ENCODE results near the gene ZNF335.

The ZNF335 gene

GRCh38 chr20:45949542-45950329 lies 22.3 kb downstream of the ZNF335 start:
- no peak for DNase-seq (ENCODE audit: low read depth)

DNA sequence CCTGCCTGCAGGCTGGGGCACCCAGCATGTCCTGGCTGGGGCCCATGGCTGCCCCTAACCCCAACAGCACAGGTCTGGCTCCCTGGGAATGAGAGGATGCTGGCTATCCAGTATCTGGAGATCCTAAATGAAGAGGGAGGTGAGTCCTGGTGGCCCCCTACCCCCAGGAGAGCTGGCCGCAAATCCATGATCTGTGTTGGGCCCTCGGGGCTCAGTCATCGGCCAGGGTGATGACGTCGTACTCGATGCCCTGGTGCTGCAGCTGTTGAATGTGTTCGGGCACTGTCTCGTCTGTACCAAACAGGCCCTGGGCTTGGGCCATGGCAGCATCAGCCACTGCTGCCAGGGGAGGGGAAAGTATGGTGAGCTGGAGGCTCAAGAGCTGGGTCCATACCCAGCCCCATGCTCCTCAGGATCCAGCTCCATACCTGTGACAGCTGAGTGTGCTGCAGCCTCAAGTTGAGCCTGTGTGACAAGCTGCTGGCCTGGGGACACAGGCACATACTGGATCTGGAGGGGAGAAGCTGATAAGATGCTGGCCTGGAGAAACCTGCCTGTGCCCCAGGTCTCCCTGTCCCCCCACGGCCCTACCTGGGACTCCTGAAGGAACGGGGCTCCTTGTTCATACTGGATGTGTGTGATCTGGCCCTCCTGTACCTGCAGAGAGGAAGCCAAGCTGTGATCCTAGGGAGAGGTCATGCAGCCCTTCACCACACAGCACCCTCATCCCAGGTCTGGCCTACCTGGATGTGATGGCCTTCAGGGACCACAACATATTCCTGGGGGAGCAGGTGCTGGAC lies 23.1 kb downstream of the ZNF335 start:
- no peak for DNase-seq (ENCODE audit: low read depth)

DNA sequence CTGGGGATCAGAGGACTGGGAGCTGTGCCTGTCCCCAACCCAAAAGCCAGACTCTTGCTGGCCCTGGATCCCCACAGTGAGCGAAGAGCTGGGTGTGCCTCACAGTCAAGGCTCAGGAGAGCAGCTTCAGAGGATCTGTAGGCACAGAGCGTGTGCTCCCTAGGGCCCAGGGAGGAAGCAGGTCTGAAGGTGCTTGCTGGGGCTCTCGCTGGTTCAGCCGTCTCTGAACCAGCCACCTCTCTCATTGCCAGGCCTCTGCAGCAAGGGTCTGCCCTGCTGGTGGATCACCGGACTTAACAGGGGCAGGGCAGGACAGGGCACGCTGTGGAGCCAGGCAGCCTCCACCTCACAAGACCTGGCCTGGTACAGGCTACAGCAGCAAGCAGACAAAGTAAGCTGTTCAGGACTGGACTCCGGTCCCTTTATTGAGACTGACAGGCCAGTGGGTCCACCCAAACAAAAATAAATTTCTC lies 23.7 kb downstream of the ZNF335 start:
- DNase-seq (ENCODE audit: low read depth), result no peak

DNA sequence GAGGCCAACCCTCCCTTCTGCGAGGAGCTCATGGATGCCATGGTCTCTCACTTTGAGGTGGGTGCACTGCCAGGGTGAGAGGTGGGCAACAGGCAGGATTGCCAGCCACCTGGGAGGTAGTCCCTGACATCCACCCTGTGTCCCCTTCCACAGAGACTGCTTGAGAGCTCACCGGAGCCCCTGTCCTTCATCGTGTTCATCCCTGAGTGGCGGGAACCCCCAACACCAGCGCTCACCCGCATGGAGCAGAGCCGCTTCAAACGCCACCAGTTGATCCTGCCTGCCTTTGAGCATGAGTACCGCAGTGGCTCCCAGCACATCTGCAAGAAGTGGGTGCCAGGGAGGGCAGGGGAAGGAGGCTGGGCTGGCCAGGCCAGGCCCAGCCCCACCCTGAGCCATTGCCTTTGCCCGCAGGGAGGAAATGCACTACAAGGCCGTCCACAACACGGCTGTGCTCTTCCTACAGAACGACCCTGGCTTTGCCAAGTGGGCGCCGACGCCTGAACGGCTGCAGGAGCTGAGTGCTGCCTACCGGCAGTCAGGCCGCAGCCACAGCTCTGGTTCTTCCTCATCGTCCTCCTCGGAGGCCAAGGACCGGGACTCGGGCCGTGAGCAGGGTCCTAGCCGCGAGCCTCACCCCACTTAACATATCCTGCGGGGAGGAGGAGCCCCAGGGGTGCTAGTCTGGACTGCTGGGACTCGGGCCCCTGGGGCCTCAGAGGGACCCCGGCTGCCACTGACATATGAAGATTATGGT lies 24.7 kb downstream of the ZNF335 start:
- DNase-seq (ENCODE audit: low read depth), result no peak

GRCh38 chr20:45946149-45946970 lies 25.6 kb downstream of the ZNF335 start:
- DNase-seq (ENCODE audit: low read depth), result peak; percentile 25

DNA sequence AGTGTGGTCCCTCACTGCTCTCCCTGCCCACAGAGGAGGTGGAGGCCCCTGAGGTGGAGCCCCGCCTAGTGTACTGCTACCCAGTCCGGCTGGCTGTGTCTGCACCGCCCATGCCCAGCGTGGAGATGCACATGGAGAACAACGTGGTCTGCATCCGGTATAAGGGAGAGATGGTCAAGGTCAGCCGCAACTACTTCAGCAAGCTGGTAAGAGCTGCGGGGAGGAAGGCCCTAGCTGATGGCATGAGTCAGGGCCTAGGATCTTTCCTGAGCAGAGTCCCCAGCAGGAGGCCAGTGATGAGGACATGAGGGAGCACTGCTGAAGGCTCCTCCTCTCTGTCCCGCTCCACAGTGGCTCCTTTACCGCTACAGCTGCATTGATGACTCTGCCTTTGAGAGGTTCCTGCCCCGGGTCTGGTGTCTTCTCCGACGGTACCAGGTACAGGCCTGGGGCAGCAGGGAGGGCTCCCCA lies 26.3 kb downstream of the ZNF335 start:
- no peak for DNase-seq (ENCODE audit: low read depth)

- no peak for DNase-seq (ENCODE audit: low read depth)
Measured at GRCh38 chr20:45944965-45945677, 26.9 kb downstream of the ZNF335 start.

DNA sequence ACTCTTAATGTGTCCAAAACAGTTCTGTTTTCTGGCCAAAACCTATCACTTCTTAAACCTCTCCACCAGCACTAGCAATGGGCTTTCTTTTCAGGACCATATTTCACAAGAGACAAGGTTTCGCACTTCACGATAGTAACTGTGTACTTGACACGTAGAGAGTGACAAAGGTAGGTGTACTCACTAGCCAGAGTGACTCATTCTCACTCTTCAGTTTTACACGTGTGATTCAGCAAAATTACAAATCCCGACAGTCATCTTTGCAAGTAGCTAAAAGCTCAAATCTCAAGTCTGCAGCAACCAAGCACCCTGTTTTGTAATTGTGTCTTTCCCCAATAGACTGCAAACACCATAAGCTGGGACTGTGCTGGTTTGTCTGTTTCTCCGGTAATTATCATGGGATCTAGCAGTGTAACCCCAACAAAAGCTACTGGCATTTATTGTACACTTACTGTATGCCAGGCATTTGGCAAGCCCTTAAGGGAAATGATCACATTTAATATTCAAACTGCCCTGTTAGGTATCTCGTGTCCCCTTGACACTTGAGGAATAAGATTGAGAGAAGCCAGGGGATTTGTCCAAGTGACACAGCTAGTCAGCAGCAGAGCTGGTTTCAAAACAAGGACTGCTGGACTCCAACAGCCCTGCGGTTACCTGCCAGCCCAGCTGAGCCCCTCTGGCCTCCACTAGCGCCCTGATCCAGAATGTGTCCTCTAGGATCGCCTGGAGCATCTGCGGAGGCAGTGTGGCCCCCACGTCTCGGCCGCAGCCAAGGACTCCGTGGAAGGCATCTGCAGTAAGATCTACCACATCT lies 27.6 kb downstream of the ZNF335 start:
- no peak for DNase-seq (ENCODE audit: low read depth)

DNA sequence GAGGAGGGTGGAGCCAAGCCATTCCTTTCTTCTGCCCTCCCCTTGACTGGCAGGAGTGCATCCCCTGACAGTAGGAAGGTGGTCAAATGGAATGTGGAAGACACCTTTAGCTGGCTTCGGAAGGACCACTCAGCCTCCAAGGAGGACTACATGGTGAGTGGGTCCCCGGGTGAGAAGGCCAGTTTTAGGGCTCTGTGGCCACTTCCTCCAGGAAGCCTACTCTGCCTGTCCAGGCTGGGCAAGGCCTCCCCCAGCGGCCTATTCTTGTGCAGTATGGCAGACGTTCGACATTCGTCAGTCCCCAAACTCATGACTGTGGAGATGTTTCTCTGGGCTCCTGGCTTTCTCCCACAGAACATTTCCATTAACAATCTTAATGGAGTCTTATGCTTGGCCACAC lies 28.4 kb downstream of the ZNF335 start:
- DNase-seq (ENCODE audit: low read depth), result no peak

DNA sequence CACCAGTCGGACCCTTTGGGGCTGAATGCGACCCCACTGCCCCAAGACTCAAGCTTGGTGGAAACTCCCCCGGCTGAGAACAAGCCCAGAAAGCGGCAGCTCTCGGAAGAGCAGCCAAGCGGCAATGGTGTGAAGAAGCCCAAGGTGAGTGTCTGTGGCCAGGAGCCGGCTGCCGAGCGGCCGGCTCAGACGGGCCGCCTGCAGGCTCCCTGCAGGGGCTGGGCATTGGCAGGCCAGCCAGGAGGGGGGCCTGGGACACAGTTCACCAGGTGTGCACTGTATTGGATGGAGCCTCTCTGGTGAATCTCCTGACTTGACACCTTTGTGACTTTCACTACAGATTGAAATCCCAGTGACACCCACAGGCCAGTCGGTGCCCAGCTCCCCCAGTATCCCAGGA lies 31.5 kb downstream of the ZNF335 start:
- no peak for DNase-seq (ENCODE audit: low read depth)

GRCh38 chr20:45940053-45940452 lies 31.9 kb downstream of the ZNF335 start:
- DNase-seq (ENCODE audit: low read depth), result no peak

GRCh38 chr20:45938727-45939438 lies 33.1 kb downstream of the ZNF335 start:
- no peak for DNase-seq (ENCODE audit: low read depth)

- DNase-seq (ENCODE audit: low read depth), result no peak
Measured at GRCh38 chr20:45937765-45938164, 34.2 kb downstream of the ZNF335 start.

DNA sequence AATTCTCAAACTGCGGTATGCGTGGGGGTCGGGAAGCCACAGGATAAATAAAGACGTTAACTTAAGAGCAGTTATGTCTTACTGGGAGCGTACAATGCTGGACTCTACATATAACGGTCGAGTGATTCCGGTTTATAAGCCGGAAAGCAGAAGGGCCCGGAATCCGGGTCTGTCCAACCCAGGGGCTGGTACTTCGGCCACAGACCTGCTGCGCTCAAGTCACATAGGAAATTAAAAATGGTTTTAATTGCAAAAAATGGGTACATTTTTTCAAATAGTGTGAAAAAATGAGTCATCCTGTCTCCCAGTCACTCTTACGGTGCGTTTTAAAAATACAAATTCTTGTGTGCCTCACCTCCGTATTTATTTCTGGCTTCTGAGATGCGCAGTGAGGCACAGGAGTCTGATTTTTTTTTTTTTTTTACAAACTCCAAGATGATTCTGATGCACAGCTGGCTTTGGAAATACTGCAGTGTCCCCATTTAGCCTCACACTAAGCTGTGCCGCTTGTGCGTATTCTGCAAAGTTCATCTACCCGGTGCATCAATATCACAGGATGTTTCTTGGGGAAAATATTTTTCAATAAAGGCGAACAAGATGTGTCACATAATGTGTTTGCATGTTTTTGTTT lies 36.5 kb downstream of the ZNF335 start:
- DNase-seq (ENCODE audit: low read depth), result no peak

DNA sequence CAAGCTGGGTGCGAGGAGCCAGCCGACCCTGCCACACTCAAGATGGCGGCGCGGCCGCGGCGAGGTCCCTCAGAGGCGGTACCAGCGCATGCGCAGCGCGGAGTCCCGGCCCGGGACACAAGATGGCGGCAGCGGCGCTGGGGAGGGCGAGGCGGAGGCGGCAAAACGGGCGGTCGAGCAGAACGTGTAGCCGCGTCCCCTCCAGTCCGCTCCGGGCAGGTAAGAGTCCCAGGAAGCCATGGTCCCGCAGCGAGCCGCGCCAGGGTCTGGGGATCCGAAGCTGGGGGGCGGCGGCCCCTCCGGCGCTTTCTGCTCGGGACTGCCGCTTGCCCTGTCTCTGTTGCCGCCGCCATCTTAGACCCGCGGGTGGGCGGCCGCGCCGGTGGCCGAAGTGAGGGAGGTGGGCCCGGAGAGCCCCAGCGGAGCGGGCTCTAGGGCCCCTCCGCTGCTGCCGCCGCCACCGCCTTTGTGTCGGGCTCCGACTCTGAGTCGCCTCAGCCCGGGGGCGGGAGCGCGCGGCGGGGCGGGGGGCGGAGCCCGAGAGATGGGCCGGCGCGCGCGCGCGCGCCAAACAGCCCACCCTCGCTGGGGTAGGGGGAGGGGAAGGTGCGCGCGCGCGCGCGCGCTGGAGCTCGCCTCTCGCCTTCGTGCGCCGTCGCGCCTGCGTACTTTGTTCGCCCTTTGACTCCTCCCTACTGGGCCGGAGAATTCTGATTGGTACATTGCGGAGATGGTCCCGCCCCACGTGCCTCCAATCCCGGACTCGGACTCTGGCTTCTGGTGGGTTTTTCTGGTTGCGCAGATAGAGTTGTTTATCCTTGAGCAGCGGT lies 37.2 kb downstream of the ZNF335 start, which contains the start of gene PCIF1:
Gene PCIF1, plus strand, starts transcription at position 98 of the 830 bp plus-strand sequence. CDS start 4,317 bp downstream, outside the sequence.
- DNase-seq (ENCODE audit: low read depth), result peak; percentile 98

GRCh38 chr20:45934046-45934585 lies 37.9 kb downstream of the ZNF335 start:
- no peak for DNase-seq (ENCODE audit: low read depth)

DNA sequence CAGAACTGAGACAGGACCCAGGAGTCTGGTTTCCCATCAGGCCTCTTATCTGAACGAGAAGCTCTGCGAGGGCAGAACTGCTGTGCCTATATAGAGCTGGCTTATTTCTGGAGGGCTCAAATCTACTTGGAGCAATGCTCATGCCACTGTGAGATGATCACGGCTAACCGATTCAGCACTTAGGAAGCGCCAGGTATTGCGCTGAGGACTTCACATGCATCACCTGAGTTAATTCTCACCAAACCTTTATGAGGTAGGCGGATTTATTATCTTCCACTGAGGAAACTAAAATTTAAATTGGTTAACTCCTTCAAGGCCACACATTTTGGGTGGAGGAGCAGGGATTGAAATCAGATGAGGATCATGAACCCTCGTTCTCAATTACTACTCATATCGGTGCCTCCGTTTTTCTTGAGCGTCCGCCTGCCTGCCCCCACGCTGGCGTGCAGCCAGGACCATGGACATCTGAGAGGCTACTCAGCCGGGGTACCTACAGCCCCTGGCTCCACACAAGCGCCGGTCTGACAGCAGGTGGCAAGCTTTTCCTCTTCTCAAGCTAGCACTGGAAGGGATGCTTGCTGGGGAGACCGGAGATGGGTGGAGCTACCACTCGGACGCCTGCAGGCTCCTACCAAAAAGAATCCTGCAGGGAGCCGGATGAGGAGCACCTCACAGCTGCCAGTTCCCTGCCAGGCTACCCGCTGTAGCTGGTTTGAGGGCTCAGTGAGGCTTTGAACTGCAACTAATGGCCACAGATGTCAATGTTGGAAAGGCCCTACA lies 38.5 kb downstream of the ZNF335 start:
- peak; percentile 27 for DNase-seq (ENCODE audit: low read depth)
